ENCODE measurements around the gene ZBTB47.

ZBTB47 gene

DNA sequence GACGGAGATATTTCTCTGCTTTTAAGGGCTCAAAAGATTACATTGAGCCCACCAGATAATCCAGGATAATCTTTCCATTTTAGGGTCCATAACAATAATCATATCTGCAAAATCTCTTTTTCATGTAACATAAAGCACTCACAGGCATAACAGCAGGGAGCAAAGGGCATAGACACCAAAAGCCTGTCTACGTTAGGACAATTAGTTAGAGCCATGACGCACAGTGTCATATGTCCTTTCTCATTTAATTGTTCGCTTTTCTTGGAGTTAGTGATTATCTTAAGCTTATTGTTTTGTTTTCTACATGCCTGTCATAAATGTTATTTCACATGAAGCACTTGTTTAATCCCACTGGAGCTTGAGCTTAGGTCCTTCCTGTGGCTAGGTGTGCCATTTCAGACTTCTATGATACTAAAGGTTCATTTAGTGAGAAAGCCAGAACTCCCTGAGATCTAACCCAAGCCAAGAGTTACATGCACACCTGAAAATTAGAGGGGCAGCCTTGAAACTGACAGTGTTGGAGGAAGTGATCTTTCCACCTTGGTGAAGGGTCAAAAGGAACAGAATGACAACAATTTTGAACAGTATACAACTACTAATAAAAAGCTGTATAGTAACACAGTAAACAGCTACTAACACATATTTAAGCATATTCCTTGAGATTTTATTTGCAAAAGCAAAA lies 60.8 kb downstream of the ZBTB47 start:
- H4K8ac ChIP-seq (ENCODE audit: low read depth, low read length): no peak overlapping the region
- H2BK120ac ChIP-seq (ENCODE audit: insufficient read depth, low read length, poor library complexity): no peak overlapping the region
- H3K79me1 ChIP-seq (ENCODE audit: low read length): no peaks in the 10 kb centered on the region
- H3K4ac ChIP-seq (ENCODE audit: low read depth, low read length): no peak overlapping the region
- H3K14ac ChIP-seq (ENCODE audit: low read length): no peak overlapping the region
- DNase-seq: no peak
- H2BK12ac ChIP-seq (ENCODE audit: low read length): no peak overlapping the region
- H3K9ac ChIP-seq (ENCODE audit: low read length): no peak overlapping the region
- H3K23ac ChIP-seq (ENCODE audit: low read length): no peak overlapping the region
- WGBS (ENCODE audit: extremely low coverage, insufficient coverage, insufficient read length): no CpG with 5 or more reads among the region's 4 CpGs
- no peaks in the 10 kb centered on the region for H3K4me1 ChIP-seq (ENCODE audit: control insufficient read depth in 1 of 2, insufficient read depth in 2 of 2, low read length in 2 of 2)
- no peak overlapping the region for H4K91ac ChIP-seq (ENCODE audit: low read depth, low read length)
- H3K4me3 ChIP-seq (ENCODE audit: low read depth, low read length): no peak overlapping the region
- H3K18ac ChIP-seq (ENCODE audit: low read length): no peak overlapping the region
- H2AK5ac ChIP-seq (ENCODE audit: low read length): no peak overlapping the region
- H4K12ac ChIP-seq (ENCODE audit: low read depth, low read length): no peak overlapping the region
- no peak overlapping the region for H2AFZ ChIP-seq (ENCODE audit: insufficient read depth, low read length, poor library complexity)
- H3K9me3 ChIP-seq (ENCODE audit: insufficient read depth, low read depth, low read length): no peaks in the 10 kb centered on the region
- H2BK5ac ChIP-seq (ENCODE audit: low read depth, low read length, poor library complexity): no peak overlapping the region
- no peak overlapping the region for H3K4me2 ChIP-seq (ENCODE audit: low read length)
- H3K79me2 ChIP-seq (ENCODE audit: control insufficient read depth, insufficient read depth, low read length, poor library complexity): no peaks in the 10 kb centered on the region
- H3K36me3 ChIP-seq (ENCODE audit: control insufficient read depth in 1 of 2, insufficient read depth in 2 of 2, low read length in 2 of 2): no peaks in the 10 kb centered on the region
- H3K27me3 ChIP-seq (ENCODE audit: insufficient read depth, low read length): no peaks in the 10 kb centered on the region
- H3K27ac ChIP-seq (ENCODE audit: low read depth, low read length): no peak overlapping the region
